GM15510 (cell line): ENCODE measurements around the gene DOCK6.

Experiments
- POLR2A ChIP-seq: IDR thresholded peaks from 3 replicates; pipeline ENCODE4 v1.6.1; 2011; ENCODE audit warnings: borderline replicate concordance; ENCODE audit not compliant: insufficient read length; ENCODE audit errors: extremely low read depth

Gene DOCK6

DNA sequence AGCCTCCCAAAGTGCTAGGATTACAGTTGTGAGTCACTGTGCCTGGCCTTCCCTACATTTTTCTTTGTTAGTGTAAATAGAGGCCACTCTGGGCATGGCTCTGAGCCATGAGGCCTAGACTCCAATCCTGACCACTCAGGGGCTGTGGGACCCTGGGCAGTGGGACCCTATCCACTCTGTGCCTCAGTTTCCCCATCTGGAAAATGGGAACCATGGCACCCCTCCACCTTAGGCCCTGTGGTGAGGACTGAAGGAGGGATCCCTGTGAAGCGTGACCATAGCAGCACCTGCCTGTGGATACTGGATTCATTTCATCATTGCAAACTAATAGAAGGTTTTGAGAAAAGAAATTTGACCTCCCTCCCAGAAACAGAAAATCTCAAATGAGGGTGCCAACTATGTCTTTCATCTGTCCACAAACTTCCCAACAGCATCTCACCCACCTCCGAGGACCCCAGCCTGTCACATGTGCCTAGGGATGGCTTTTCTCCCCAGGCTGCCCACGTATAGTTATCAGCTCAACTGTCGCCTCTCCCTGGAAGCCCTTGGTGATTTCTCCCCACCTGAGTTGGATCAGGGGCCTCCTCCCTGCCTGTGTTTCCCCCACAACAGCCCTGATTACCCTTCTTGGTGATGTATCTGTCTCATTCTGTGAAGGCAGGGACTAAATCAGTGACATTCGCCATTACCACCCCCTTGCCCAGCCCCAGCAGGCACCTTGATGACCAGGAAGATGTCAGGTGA, 17.3 kb downstream of the DOCK6 start:
- no peak for TF ChIP-seq POLR2A

DNA sequence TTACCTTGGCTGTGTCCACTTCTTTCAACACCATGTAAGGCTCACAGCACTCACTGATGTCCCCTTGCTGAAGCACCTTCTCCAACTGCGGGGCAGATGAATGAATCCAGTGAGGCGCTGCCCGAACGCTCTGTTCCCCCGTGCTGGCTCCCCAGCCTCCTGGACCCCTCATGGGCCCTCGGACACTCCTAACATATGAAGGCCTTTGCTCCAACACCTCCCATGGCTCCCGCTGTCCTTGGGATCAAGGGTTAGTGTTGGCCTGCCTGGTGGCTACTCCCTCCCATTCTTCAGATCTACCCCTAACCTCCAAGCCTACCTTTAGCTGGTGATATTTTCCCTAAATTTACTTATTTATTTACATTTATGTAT, 18.5 kb downstream of the DOCK6 start:
- no peak for TF ChIP-seq POLR2A

DNA sequence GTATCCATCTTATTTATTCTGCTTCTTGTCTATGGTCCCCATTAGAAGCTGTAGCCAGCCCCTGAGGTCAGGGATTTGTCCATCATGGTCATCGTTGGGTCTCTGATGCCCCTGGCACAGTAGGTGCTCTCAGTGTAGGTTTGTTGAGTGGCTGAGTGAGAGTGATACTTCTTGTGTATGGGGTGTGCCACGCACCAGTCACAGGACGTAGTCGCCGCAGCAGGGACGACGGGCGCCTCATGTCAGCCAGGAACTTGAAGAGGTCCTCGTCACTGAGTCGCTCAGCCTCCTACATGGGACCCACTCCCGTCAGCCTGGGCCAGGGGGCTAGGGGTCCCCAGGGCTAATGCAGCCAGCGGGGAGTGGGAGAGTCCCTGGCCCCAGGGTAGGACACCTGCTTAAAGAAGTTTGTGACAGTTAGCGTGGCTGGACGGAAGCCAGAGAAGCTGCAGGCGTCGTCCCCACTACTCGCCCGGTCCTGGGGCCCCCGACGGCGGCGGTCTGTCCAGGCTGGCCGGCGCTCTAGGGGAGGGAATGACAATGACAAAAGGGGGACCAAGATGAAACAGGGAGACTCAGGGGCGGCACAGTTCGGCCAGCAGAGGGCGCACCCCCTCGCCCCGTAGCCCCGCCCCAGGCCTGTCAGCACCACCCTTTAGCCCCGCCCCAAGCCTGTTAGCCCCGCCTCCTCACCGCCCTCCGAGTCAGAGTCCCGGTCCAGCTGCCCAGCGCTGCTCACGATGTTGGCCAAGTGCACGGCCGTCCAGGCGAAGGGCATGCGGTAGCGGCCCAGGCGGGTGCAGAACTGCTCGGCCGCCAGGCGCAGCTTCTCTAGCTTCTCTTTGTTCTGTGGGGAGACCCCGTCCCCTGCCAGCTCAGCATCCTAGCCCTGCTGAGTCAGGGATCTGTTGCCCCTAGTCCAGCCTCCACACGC, 19.2 kb downstream of the DOCK6 start:
- TF ChIP-seq POLR2A, result no peak

GRCh38 chr19:11242025-11242424, 20.3 kb downstream of the DOCK6 start:
- TF ChIP-seq POLR2A, result no peak

GRCh38 chr19:11240008-11240444, 22.3 kb downstream of the DOCK6 start:
- TF ChIP-seq POLR2A, result no peak

DNA sequence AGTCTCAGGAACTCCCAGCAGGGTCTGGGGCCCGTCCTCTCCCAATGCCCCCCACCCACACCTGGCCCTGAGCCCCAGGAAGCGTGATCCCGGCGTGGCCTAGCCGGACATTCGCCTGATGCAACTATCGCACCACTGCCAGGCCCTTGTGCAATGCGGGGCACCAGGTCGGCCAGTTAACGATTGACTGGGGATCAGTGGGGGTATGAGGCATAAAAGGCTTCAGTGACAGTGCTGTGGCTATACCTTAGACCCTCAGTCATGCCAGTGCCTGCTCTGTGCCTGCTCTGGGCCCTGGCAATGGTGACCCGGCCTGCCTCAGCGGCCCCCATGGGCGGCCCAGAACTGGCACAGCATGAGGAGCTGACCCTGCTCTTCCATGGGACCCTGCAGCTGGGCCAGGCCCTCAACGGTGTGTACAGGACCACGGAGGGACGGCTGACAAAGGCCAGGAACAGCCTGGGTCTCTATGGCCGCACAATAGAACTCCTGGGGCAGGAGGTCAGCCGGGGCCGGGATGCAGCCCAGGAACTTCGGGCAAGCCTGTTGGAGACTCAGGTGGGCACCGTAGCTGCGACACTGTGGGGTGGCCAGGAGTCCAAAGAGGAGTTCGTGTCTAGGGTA, 22.8 kb downstream of the DOCK6 start, which contains the start of gene ANGPTL8:
Gene ANGPTL8 (plus strand): TSS at position 243 of the 624 bp plus-strand sequence. CDS start 19 bp downstream, at position 262.
- no peak for TF ChIP-seq POLR2A

- no peak for TF ChIP-seq POLR2A
These were observed 23.4 kb downstream of the DOCK6 start for GRCh38 chr19:11238781-11239376.

- no peak for TF ChIP-seq POLR2A
These were observed 24.3 kb downstream of the DOCK6 start for GRCh38 chr19:11238041-11238440.

DNA sequence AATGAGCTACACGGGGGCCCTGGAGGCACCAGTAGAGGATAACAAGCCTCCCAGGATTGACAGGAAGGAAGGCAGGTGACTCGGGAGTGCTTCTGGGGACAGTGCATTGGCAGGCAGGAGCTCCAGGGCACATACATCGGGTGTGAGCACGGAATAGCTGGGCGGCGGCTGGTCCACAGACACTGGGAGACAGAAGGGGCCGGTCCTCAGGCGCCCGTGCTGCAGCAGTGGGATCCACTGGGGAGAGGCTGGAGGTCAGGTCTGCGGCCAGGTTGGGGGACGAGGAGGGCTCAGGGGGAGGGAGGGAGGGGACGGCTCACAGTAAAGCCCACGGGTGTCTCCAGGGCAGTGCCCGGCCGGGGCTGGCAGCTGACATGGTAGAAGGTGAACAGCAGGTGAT, 25.0 kb downstream of the DOCK6 start:
- TF ChIP-seq POLR2A, result no peak

GRCh38 chr19:11236324-11237301, 25.7 kb downstream of the DOCK6 start:
- TF ChIP-seq POLR2A, result no peak

GRCh38 chr19:11234486-11235075, 27.7 kb downstream of the DOCK6 start:
- TF ChIP-seq POLR2A, result no peak

- TF ChIP-seq POLR2A, result no peak
These were observed 29.3 kb downstream of the DOCK6 start for GRCh38 chr19:11233073-11233472.

GRCh38 chr19:11232555-11232954, 29.8 kb downstream of the DOCK6 start:
- TF ChIP-seq POLR2A, result no peak

DNA sequence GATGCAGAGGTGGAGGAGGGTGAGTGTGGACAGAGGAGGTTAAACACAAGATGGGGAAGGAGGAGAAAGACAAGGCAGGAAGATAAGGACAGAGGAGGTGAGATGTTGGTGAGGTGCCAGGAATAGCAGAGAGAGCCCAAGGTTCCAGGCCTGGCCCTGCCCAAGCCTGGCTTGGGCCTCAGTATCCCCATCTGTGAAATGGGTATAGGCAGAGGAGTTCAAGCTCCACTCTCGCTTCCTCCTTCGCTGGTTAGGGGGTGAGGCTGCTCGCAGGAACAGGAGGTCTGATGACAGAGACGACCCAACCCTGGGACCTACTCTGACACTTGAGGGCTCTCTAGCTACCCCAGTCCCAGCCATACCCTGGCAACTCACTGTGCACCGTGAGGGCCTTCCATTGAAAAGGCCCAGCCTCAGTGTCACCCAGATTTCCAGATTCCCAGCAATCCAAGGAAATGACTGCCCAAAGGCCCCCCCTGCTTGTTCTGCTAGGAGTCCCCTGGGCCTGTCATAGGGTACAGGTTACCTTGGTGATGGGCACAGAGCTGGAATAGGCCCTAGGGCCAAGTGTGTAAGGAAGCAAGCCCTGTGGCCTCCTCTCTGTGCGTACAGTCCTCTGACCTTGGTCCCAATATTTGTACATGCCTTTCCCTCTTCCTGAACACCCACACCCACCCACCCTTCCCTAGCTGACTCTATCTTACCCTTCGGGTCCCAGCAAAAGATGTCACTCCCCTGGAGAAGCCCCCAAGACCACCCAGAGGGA, 31.5 kb downstream of the DOCK6 start:
- no peak for TF ChIP-seq POLR2A
